Liver (tissue), 9 donors: ENCODE measurements around the gene HNF4A. TPM values are rescaled to one million over a fixed set of nuclear protein-coding genes. Genes with fewer than 3 reads are reported as not detected.

Source experiments
- DNase-seq: peaks from one replicate; pipeline ENCODE4 v3.0.0-alpha.2; 2017; ENCODE audit warnings: low spot score
- H3K27ac ChIP-seq, 2 donors: one replicate each; pipeline ENCODE4 v1.7.0; 2013; ENCODE audit warnings: inconsistent platforms in 2 of 2, low read length in 2 of 2, control low read depth in 1 of 2, low read depth in 1 of 2, mild to moderate bottlenecking in 1 of 2
- H3K27me3 ChIP-seq, 4 donors: one replicate each; pipeline versions ENCODE4 v1.6.1 to v1.7.0; 2013; ENCODE audit warnings: low read length in 3 of 4, inconsistent platforms in 1 of 4, mild to moderate bottlenecking in 1 of 4, moderate library complexity in 1 of 4; ENCODE audit not compliant: control insufficient read depth in 4 of 4, insufficient read depth in 4 of 4
- H3K36me3 ChIP-seq, 4 donors: one replicate each; pipeline versions ENCODE4 v1.6.1 to v1.7.0; 2013; ENCODE audit warnings: low read length in 3 of 4, mild to moderate bottlenecking in 3 of 4, low read depth in 1 of 4, moderate library complexity in 1 of 4; ENCODE audit not compliant: control insufficient read depth in 4 of 4, insufficient read depth in 3 of 4
- H3K4me1 ChIP-seq, 4 donors: one replicate each; pipeline versions ENCODE4 v1.6.1 to v1.7.0; 2013; ENCODE audit warnings: low read length in 3 of 4, mild to moderate bottlenecking in 3 of 4, moderate library complexity in 1 of 4; ENCODE audit not compliant: control insufficient read depth in 4 of 4, insufficient read depth in 4 of 4
- H3K4me3 ChIP-seq, 3 donors: one replicate each; pipeline versions ENCODE4 v1.6.1 to v1.7.0; 2013; ENCODE audit warnings: low read length in 3 of 3, control low read depth in 1 of 3, low read depth in 1 of 3, mild to moderate bottlenecking in 1 of 3
- H3K9ac ChIP-seq, 2 donors: one replicate each; pipeline ENCODE4 v1.7.0; 2013; ENCODE audit warnings: low read length in 2 of 2, mild to moderate bottlenecking in 2 of 2, moderate library complexity in 2 of 2, control low read depth in 1 of 2, low read depth in 1 of 2
- H3K9me3 ChIP-seq, 4 donors: one replicate each; pipeline versions ENCODE4 v1.6.1 to v1.7.0; 2013; ENCODE audit warnings: low read length in 3 of 4; ENCODE audit not compliant: control insufficient read depth in 4 of 4
- EGR1 ChIP-seq, 2 donors: IDR thresholded peaks; 2 replicates each; pipeline ENCODE4 v1.6.1; 2016 to 2018; ENCODE audit warnings: antibody characterized with exemption in 2 of 2, low read depth in 2 of 2
- FOXA1 ChIP-seq: IDR thresholded peaks from 2 replicates; pipeline ENCODE4 v1.6.1; 2016; ENCODE audit warnings: antibody characterized with exemption
- FOXA2 ChIP-seq: IDR thresholded peaks from 2 replicates; pipeline ENCODE4 v1.6.1; 2016; ENCODE audit warnings: antibody characterized with exemption
- GABPA ChIP-seq, 2 donors: IDR thresholded peaks in 1 of 2; conservative IDR thresholded peaks in 1 of 2; 2 replicates each; pipeline ENCODE4 v1.6.1; 2016; ENCODE audit warnings: antibody characterized with exemption in 2 of 2, mild to moderate bottlenecking in 1 of 2, moderate library complexity in 1 of 2
- HNF4A ChIP-seq, 2 donors: conservative IDR thresholded peaks; 2 replicates each; pipeline ENCODE4 v1.6.1; 2016; ENCODE audit warnings: antibody characterized with exemption in 2 of 2, mild to moderate bottlenecking in 2 of 2
- HNF4G ChIP-seq: IDR thresholded peaks from 2 replicates; pipeline ENCODE4 v1.6.1; 2016; ENCODE audit warnings: antibody characterized with exemption
- JUND ChIP-seq, 2 donors: IDR thresholded peaks; 2 replicates each; pipeline ENCODE4 v1.6.1; 2016; ENCODE audit warnings: antibody characterized with exemption in 2 of 2
- NR2F2 ChIP-seq: IDR thresholded peaks from 2 replicates; pipeline ENCODE4 v1.6.1; 2016; ENCODE audit warnings: antibody characterized with exemption
- RAD21 ChIP-seq, 2 donors: IDR thresholded peaks; 2 replicates each; pipeline ENCODE4 v1.6.1; 2016; ENCODE audit warnings: antibody characterized with exemption in 2 of 2, mild to moderate bottlenecking in 2 of 2
- RXRA ChIP-seq, 2 donors: IDR thresholded peaks; 2 replicates each; pipeline ENCODE4 v1.6.1; 2017 to 2018; ENCODE audit warnings: antibody characterized with exemption in 2 of 2, mild to moderate bottlenecking in 1 of 2
- SP1 ChIP-seq: IDR thresholded peaks from 2 replicates; pipeline ENCODE4 v1.6.1; 2018; ENCODE audit warnings: antibody characterized with exemption, mild to moderate bottlenecking
- TAF1 ChIP-seq: conservative IDR thresholded peaks from 2 replicates; pipeline ENCODE4 v1.6.1; 2016; ENCODE audit warnings: antibody characterized with exemption, mild to moderate bottlenecking
- YY1 ChIP-seq: IDR thresholded peaks from 2 replicates; pipeline ENCODE4 v1.6.1; 2016; ENCODE audit warnings: antibody characterized with exemption, mild to moderate bottlenecking
- ZBTB33 ChIP-seq: IDR thresholded peaks from 2 replicates; pipeline ENCODE4 v1.6.1; 2016; ENCODE audit warnings: antibody characterized with exemption
- WGBS: extraction: QIAGEN DNeasy Blood & Tissue Kit; methylation state at CpG from one replicate; pipeline ENCODE4 v1.1.7; 2013; 5-methylcytosine and 5-hydroxymethylcytosine counted together
- polyA plus RNA-seq, 2 donors: library from polyadenylated mRNA; stranded (reverse) in 1 of 2; unstranded in 1 of 2; fragments of 200-250 nt in 1 of 2; fragments of >200 nt in 1 of 2; fragmentation: Nextera tagmentation in 1 of 2; extraction: Ambion mirVana in 1 of 2; gene quantifications; one replicate each; pipeline versions ENCODE4 v1.2.1 to v1.2.3, GENCODE V29; 2013 to 2015
- total RNA-seq, 2 donors: library from RNA; depleted of rRNA; stranded (reverse); fragments of >200 nt; gene quantifications; one replicate each; pipeline ENCODE4 v1.2.3, GENCODE V29; 2014
- TF ChIP-seq, protein P1 (sequence below): IDR thresholded peaks from 2 replicates; pipeline ENCODE4 v1.6.1; 2016; ENCODE audit warnings: antibody characterized with exemption, mild to moderate bottlenecking
- TF ChIP-seq, protein P2 (sequence below): IDR thresholded peaks from 2 replicates; pipeline ENCODE4 v1.6.1; 2016; ENCODE audit warnings: antibody characterized with exemption
- TF ChIP-seq, protein P3 (sequence below): fragments of 150-350 bp; IDR thresholded peaks from 2 replicates; pipeline ENCODE4 v1.5.1; 2017; ENCODE audit warnings: improper control_type of control experiment, low read depth, low read length; ENCODE audit not compliant: missing input control
- donor health status: healthy.
- donor health status: healthy.
- donor health status: healthy.
- donor health status: healthy.
- donor health status: healthy.

HNF4A gene
- total and polyA plus RNA-seq, 4 donors = 51.7 to 171 (median 86.0) TPM

- Histone ChIP-seq H3K27me3 (no peaks in the 10 kb centered on the region), H3K36me3 (peaks cover 0 to 7% (median 4%) of the 10 kb centered on the region in 4 donors), H3K4me3 (peak overlapping the region; percentile 74 to 99 (median 94)), H3K9me3 (no peaks in the 10 kb centered on the region), H3K9ac (peak overlapping the region; percentile 96 to 98), H3K4me1 (peaks cover 7 to 64% (median 44%) of the 10 kb centered on the region in 4 donors), H3K27ac (peak overlapping the region; percentile 76 to 95)
- DNase-seq = peak; percentile 66
- 34% methylated on average over 23 of the region's 23 CpGs for WGBS
- TF ChIP-seq, protein P1, sequence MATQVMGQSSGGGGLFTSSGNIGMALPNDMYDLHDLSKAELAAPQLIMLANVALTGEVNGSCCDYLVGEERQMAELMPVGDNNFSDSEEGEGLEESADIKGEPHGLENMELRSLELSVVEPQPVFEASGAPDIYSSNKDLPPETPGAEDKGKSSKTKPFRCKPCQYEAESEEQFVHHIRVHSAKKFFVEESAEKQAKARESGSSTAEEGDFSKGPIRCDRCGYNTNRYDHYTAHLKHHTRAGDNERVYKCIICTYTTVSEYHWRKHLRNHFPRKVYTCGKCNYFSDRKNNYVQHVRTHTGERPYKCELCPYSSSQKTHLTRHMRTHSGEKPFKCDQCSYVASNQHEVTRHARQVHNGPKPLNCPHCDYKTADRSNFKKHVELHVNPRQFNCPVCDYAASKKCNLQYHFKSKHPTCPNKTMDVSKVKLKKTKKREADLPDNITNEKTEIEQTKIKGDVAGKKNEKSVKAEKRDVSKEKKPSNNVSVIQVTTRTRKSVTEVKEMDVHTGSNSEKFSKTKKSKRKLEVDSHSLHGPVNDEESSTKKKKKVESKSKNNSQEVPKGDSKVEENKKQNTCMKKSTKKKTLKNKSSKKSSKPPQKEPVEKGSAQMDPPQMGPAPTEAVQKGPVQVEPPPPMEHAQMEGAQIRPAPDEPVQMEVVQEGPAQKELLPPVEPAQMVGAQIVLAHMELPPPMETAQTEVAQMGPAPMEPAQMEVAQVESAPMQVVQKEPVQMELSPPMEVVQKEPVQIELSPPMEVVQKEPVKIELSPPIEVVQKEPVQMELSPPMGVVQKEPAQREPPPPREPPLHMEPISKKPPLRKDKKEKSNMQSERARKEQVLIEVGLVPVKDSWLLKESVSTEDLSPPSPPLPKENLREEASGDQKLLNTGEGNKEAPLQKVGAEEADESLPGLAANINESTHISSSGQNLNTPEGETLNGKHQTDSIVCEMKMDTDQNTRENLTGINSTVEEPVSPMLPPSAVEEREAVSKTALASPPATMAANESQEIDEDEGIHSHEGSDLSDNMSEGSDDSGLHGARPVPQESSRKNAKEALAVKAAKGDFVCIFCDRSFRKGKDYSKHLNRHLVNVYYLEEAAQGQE = peak; percentile 93
- no peak for TF ChIP-seq YY1
- TF ChIP-seq RAD21 (IDR thresholded peaks at IDR 0.05) = peak; percentile 20 to 24
- TF ChIP-seq NR2F2 = no peak
- peak; percentile 25 for TF ChIP-seq FOXA1
- TF ChIP-seq ZBTB33 = no peak
- TF ChIP-seq EGR1 (IDR thresholded peaks at IDR 0.05; ENCODE audit: low read depth in 2 of 2) = no peak
- peak; percentile 23 to 59 for TF ChIP-seq RXRA (IDR thresholded peaks at IDR 0.05)
- peak; percentile 52 for TF ChIP-seq SP1
- peak; percentile 12 for TF ChIP-seq FOXA2
- no peak for TF ChIP-seq HNF4G
- TF ChIP-seq TAF1 = peak; percentile 94
- TF ChIP-seq JUND (IDR thresholded peaks at IDR 0.05) = peak in 1 of 2 donors; percentile 32
- TF ChIP-seq, protein P2, sequence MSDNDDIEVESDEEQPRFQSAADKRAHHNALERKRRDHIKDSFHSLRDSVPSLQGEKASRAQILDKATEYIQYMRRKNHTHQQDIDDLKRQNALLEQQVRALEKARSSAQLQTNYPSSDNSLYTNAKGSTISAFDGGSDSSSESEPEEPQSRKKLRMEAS = peak; percentile 27
- peak; percentile 17 to 57 for TF ChIP-seq HNF4A (conservative IDR thresholded peaks at IDR 0.05)
These were observed 45.7 kb downstream of the HNF4A start for GRCh38 chr20:44400970-44401769.

GRCh38 chr20:44401770-44402390 lies 46.4 kb downstream of the HNF4A start:
- Histone ChIP-seq H3K4me1 (peaks cover 7 to 65% (median 45%) of the 10 kb centered on the region in 4 donors), H3K27me3 (no peaks in the 10 kb centered on the region), H3K9ac (peak overlapping the region; percentile 96 to 98), H3K36me3 (peaks cover 0 to 11% (median 8%) of the 10 kb centered on the region in 4 donors), H3K4me3 (peak overlapping the region; percentile 74 to 99 (median 94)), H3K27ac (peak overlapping the region; percentile 76 to 95), H3K9me3 (no peaks in the 10 kb centered on the region)
- DNase-seq = no peak
- TF ChIP-seq SP1 = no peak
- no peak for TF ChIP-seq GABPA (IDR thresholded peaks at IDR 0.05 in 1 of 2, conservative IDR thresholded peaks at IDR 0.05 in 1 of 2)
- no peak for TF ChIP-seq HNF4A (conservative IDR thresholded peaks at IDR 0.05)
- TF ChIP-seq, protein P3, sequence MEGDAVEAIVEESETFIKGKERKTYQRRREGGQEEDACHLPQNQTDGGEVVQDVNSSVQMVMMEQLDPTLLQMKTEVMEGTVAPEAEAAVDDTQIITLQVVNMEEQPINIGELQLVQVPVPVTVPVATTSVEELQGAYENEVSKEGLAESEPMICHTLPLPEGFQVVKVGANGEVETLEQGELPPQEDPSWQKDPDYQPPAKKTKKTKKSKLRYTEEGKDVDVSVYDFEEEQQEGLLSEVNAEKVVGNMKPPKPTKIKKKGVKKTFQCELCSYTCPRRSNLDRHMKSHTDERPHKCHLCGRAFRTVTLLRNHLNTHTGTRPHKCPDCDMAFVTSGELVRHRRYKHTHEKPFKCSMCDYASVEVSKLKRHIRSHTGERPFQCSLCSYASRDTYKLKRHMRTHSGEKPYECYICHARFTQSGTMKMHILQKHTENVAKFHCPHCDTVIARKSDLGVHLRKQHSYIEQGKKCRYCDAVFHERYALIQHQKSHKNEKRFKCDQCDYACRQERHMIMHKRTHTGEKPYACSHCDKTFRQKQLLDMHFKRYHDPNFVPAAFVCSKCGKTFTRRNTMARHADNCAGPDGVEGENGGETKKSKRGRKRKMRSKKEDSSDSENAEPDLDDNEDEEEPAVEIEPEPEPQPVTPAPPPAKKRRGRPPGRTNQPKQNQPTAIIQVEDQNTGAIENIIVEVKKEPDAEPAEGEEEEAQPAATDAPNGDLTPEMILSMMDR = no peak
- no peak for TF ChIP-seq ZBTB33
- no peak for TF ChIP-seq EGR1 (IDR thresholded peaks at IDR 0.05; ENCODE audit: low read depth in 2 of 2)
- no peak for TF ChIP-seq TAF1
- no peak for TF ChIP-seq FOXA1
- TF ChIP-seq RXRA (IDR thresholded peaks at IDR 0.05) = no peak
- TF ChIP-seq YY1 = no peak
- 33% methylated on average over 17 of the region's 17 CpGs for WGBS
